ENCODE data around the gene TRIM71. TPM values are rescaled to one million over a fixed set of nuclear protein-coding genes. Genes with fewer than 3 reads are reported as not detected.
A peak's percentile ranks its signal among the peaks of the same experiment; 100 is the strongest.
"Not testable (repeated sequence)": the region's sequence is repeated elsewhere in the genome, so short reads cannot be mapped to it uniquely, and the experiment has no call there.

Gene TRIM71
- total RNA-seq, 1 donor from 2014 or later: 106 TPM

GRCh38 chr3:32922078-32922477 lies 104.3 kb downstream of the TRIM71 start:
- no peaks in the 10 kb centered on the region for H3K27me3 ChIP-seq

GRCh38 chr3:32930161-32930560 lies 112.4 kb downstream of the TRIM71 start:
- Histone ChIP-seq H3K36me3 (no peaks in the 10 kb centered on the region), H3K4me1 (no peaks in the 10 kb centered on the region), H3K9ac (no peak overlapping the region), H3F3A (ENCODE audit: low read depth) (peaks cover 7% of the 10 kb centered on the region), H3K4me3 (no peak overlapping the region), H3K27ac (no peak overlapping the region), H3K9me3 (ENCODE audit: low read depth) (no peaks in the 10 kb centered on the region), H3K79me2 (ENCODE audit: low read depth) (no peaks in the 10 kb centered on the region), H3K4me2 (no peak overlapping the region), H3K27me3 (no peaks in the 10 kb centered on the region), H4K20me1 (ENCODE audit: low read depth) (no peaks in the 10 kb centered on the region), H2AFZ (replicated peaks) (no peak overlapping the region)
- H3K27me3 Mint-ChIP-seq (ENCODE audit: insufficient read depth, low read depth): peaks cover 3% of the 10 kb centered on the region
- no peak overlapping the region for H3K27ac Mint-ChIP-seq
- no peaks in the 10 kb centered on the region for H3K4me1 Mint-ChIP-seq
- peaks cover 4% of the 10 kb centered on the region for H3K36me3 Mint-ChIP-seq
- TF ChIP-seq EZH2 (IDR thresholded peaks at IDR 0.05): no peak
- no peak for TF ChIP-seq CTCF (IDR thresholded peaks at IDR 0.05)
- no peak for TF ChIP-seq EZH2phosphoT487 (IDR thresholded peaks at IDR 0.05)
- no peak for DNase-seq (ENCODE audit: low spot score)
- H3K4me3 Mint-ChIP-seq: no peak overlapping the region
- peaks cover 11% of the 10 kb centered on the region for H3K9me3 Mint-ChIP-seq

More at GRCh38 chr3:32922078-32922477, 104.3 kb downstream of the TRIM71 start:
- no peaks in the 10 kb centered on the region for H3K9me3 Mint-ChIP-seq
- H3K27me3 Mint-ChIP-seq (ENCODE audit: insufficient read depth, low read depth): peaks cover 4% of the 10 kb centered on the region
- no peak overlapping the region for H3K4me3 Mint-ChIP-seq
- no peaks in the 10 kb centered on the region for H3K36me3 ChIP-seq
- no peak overlapping the region for H2AFZ ChIP-seq (replicated peaks)
- no peaks in the 10 kb centered on the region for H3K4me1 Mint-ChIP-seq
- no peak overlapping the region for H3K4me2 ChIP-seq
- DNase-seq (ENCODE audit: low spot score): no peak
- no peak overlapping the region for H3K27ac ChIP-seq
- TF ChIP-seq EZH2phosphoT487 (IDR thresholded peaks at IDR 0.05) (no peak), CTCF (IDR thresholded peaks at IDR 0.05) (no peak)
- no peaks in the 10 kb centered on the region for H4K20me1 ChIP-seq (ENCODE audit: low read depth)
- H3K9ac ChIP-seq: no peak overlapping the region
- H3K9me3 ChIP-seq (ENCODE audit: low read depth): no peaks in the 10 kb centered on the region
- H3K36me3 Mint-ChIP-seq: no peaks in the 10 kb centered on the region
- H3F3A ChIP-seq (ENCODE audit: low read depth): no peaks in the 10 kb centered on the region
- H3K4me3 ChIP-seq: no peak overlapping the region
- H3K79me2 ChIP-seq (ENCODE audit: low read depth): no peaks in the 10 kb centered on the region
- H3K27ac Mint-ChIP-seq: no peak overlapping the region
- H3K4me1 ChIP-seq: no peaks in the 10 kb centered on the region

- not testable (repeated sequence) for H3K4me1 Mint-ChIP-seq; DNase-seq (ENCODE audit: low spot score); H3K36me3 ChIP-seq; H3K9ac ChIP-seq; H3K4me3 Mint-ChIP-seq; H3K4me3 ChIP-seq; H3F3A ChIP-seq (ENCODE audit: low read depth); H2AFZ ChIP-seq (replicated peaks); H4K20me1 ChIP-seq (ENCODE audit: low read depth); H3K79me2 ChIP-seq (ENCODE audit: low read depth); H3K27me3 ChIP-seq; H3K4me1 ChIP-seq; H3K9me3 ChIP-seq (ENCODE audit: low read depth); H3K27ac Mint-ChIP-seq; H3K36me3 Mint-ChIP-seq; H3K4me2 ChIP-seq; H3K27ac ChIP-seq; H3K27me3 Mint-ChIP-seq (ENCODE audit: insufficient read depth, low read depth)
- H3K9me3 Mint-ChIP-seq: peaks cover 11% of the 10 kb centered on the region
Observed at GRCh38 chr3:32931273-32931672, 113.5 kb downstream of the TRIM71 start.

GRCh38 chr3:32934150-32934742 lies 116.4 kb downstream of the TRIM71 start:
- Mint-ChIP-seq H3K9me3 (no peaks in the 10 kb centered on the region), H3K27ac (no peak overlapping the region), H3K4me3 (no peak overlapping the region), H3K4me1 (no peaks in the 10 kb centered on the region), H3K36me3 (no peaks in the 10 kb centered on the region), H3K27me3 (ENCODE audit: insufficient read depth, low read depth) (peaks cover 4% of the 10 kb centered on the region)
- peak; percentile 40 for DNase-seq (ENCODE audit: low spot score)
- Histone ChIP-seq H2AFZ (replicated peaks) (no peak overlapping the region), H3K27ac (no peak overlapping the region), H3K9me3 (ENCODE audit: low read depth) (no peaks in the 10 kb centered on the region), H3K4me1 (no peaks in the 10 kb centered on the region), H3K4me3 (no peak overlapping the region), H3K79me2 (ENCODE audit: low read depth) (no peaks in the 10 kb centered on the region), H3K36me3 (no peaks in the 10 kb centered on the region), H3F3A (ENCODE audit: low read depth) (peaks cover 7% of the 10 kb centered on the region), H3K4me2 (no peak overlapping the region), H4K20me1 (ENCODE audit: low read depth) (no peaks in the 10 kb centered on the region), H3K27me3 (no peaks in the 10 kb centered on the region), H3K9ac (no peak overlapping the region)
- TF ChIP-seq EZH2 (IDR thresholded peaks at IDR 0.05) (no peak), CTCF (IDR thresholded peaks at IDR 0.05) (peak; percentile 89)
